GM12872 (cell line): ENCODE data around the gene DYNLT5.

Source experiments
- CTCF ChIP-seq: IDR thresholded peaks from 3 replicates; pipeline ENCODE4 v1.5.1; 2011; ENCODE audit warnings: low read depth, mild to moderate bottlenecking, low read length, moderate library complexity; ENCODE audit not compliant: insufficient read depth

Gene DYNLT5

GRCh38 chr1:66757722-66758240 is 5.5 kb downstream of the DYNLT5 start:
- TF ChIP-seq CTCF, result no peak

- TF ChIP-seq CTCF, result no peak
Measured at GRCh38 chr1:66758241-66758755, 6.0 kb downstream of the DYNLT5 start.

- TF ChIP-seq CTCF, result no peak
Measured at GRCh38 chr1:66760506-66760905, 8.2 kb downstream of the DYNLT5 start.

- TF ChIP-seq CTCF, result no peak
Measured at GRCh38 chr1:66761221-66761620, 9.0 kb downstream of the DYNLT5 start.

GRCh38 chr1:66764994-66765578 is 12.8 kb downstream of the DYNLT5 start:
- TF ChIP-seq CTCF, result peak; percentile 58

GRCh38 chr1:66767626-66768025 is 15.4 kb downstream of the DYNLT5 start:
- no peak for TF ChIP-seq CTCF

- TF ChIP-seq CTCF, result no peak
Measured at GRCh38 chr1:66768965-66769364, 16.7 kb downstream of the DYNLT5 start.
